ENCODE measurements around the gene CDH23.

- TF ChIP-seq, protein P1, sequence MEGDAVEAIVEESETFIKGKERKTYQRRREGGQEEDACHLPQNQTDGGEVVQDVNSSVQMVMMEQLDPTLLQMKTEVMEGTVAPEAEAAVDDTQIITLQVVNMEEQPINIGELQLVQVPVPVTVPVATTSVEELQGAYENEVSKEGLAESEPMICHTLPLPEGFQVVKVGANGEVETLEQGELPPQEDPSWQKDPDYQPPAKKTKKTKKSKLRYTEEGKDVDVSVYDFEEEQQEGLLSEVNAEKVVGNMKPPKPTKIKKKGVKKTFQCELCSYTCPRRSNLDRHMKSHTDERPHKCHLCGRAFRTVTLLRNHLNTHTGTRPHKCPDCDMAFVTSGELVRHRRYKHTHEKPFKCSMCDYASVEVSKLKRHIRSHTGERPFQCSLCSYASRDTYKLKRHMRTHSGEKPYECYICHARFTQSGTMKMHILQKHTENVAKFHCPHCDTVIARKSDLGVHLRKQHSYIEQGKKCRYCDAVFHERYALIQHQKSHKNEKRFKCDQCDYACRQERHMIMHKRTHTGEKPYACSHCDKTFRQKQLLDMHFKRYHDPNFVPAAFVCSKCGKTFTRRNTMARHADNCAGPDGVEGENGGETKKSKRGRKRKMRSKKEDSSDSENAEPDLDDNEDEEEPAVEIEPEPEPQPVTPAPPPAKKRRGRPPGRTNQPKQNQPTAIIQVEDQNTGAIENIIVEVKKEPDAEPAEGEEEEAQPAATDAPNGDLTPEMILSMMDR (IDR thresholded peaks at IDR 0.05; ENCODE audit: low read depth, low read length, poor library complexity, severe bottlenecking): no peak
- TF ChIP-seq EZH2phosphoT487 (IDR thresholded peaks at IDR 0.05; ENCODE audit: borderline replicate concordance, low read length): no peak
Observed at GRCh38 chr10:71811351-71811750, 414.6 kb downstream of the CDH23 start.
